Measurements from ENCODE around the gene GORASP1.

DNA sequence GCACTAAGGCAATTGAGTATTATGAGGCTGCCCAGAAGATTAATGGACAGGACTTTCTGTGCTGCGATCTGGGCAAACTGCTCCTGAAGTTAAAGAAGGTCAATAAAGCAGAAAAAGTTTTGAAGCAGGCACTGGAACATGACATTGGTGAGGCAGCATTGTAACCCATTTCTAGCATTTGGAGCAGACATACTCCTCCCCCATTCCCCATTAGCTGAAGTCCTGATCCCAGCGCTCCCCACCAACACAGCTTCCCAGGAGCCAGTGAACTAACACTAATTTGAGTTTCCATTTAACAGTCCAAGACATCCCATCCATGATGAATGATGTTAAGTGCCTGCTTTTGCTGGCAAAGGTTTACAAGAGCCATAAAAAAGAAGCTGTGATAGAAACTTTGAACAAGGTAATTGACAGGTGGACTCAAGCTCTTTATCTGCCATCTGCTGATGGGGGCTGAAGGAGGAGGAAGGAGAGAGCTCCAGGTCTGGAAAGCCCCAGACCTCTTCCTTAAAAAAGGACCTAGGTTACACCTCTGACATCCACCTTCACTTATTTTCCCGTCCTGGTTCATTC lies 23.4 kb upstream of the GORASP1 start:
- TF ChIP-seq, protein P1, sequence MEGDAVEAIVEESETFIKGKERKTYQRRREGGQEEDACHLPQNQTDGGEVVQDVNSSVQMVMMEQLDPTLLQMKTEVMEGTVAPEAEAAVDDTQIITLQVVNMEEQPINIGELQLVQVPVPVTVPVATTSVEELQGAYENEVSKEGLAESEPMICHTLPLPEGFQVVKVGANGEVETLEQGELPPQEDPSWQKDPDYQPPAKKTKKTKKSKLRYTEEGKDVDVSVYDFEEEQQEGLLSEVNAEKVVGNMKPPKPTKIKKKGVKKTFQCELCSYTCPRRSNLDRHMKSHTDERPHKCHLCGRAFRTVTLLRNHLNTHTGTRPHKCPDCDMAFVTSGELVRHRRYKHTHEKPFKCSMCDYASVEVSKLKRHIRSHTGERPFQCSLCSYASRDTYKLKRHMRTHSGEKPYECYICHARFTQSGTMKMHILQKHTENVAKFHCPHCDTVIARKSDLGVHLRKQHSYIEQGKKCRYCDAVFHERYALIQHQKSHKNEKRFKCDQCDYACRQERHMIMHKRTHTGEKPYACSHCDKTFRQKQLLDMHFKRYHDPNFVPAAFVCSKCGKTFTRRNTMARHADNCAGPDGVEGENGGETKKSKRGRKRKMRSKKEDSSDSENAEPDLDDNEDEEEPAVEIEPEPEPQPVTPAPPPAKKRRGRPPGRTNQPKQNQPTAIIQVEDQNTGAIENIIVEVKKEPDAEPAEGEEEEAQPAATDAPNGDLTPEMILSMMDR (IDR thresholded peaks at IDR 0.05), result no peak
- no peak for TF ChIP-seq POLR2A (IDR thresholded peaks at IDR 0.05)

All from uterus (tissue), 2 donors.